ENCODE results near the gene USP54. TPM values are rescaled to one million over a fixed set of nuclear protein-coding genes. Genes with fewer than 3 reads are reported as not detected.
"Not testable (repeated sequence)": the region's sequence is repeated elsewhere in the genome, so short reads cannot be mapped to it uniquely, and the experiment has no call there.

Gene USP54
- total and polyA plus RNA-seq, 4 donors: 1.3 to 10.4 (median 6.3) TPM

GRCh38 chr10:73620974-73621373 lies 29.8 kb upstream of the USP54 start:
- not testable (repeated sequence) for H3K9me3 ChIP-seq (ENCODE audit: control insufficient read depth in 4 of 4, low read length in 3 of 4); H3K27me3 ChIP-seq (ENCODE audit: control insufficient read depth in 4 of 4, insufficient read depth in 4 of 4, low read length in 3 of 4); H3K27ac ChIP-seq (ENCODE audit: low read depth in 1 of 2, low read length in 2 of 2); H3K36me3 ChIP-seq (ENCODE audit: control insufficient read depth in 4 of 4, insufficient read depth in 3 of 4, low read depth in 1 of 4, low read length in 3 of 4); H3K9ac ChIP-seq (ENCODE audit: low read depth in 1 of 2, low read length in 2 of 2); H3K4me3 ChIP-seq (ENCODE audit: low read depth in 1 of 3, low read length in 3 of 3); DNase-seq (ENCODE audit: low spot score)
- TF ChIP-seq HNF4A (conservative IDR thresholded peaks at IDR 0.05): peak in 1 of 2 donors; percentile 43
- WGBS: 83% methylated on average over 12 of the region's 12 CpGs
- H3K4me1 ChIP-seq (ENCODE audit: control insufficient read depth in 4 of 4, insufficient read depth in 4 of 4, low read length in 3 of 4): peaks cover 0 to 10% (median 6%) of the 10 kb centered on the region in 4 donors

GRCh38 chr10:73617143-73617542 lies 26.0 kb upstream of the USP54 start:
- 99% methylated on average over 8 of the region's 8 CpGs for WGBS
- H3K27ac ChIP-seq (ENCODE audit: low read depth in 1 of 2, low read length in 2 of 2); DNase-seq (ENCODE audit: low spot score); H3K36me3 ChIP-seq (ENCODE audit: control insufficient read depth in 4 of 4, insufficient read depth in 3 of 4, low read depth in 1 of 4, low read length in 3 of 4); H3K9me3 ChIP-seq (ENCODE audit: control insufficient read depth in 4 of 4, low read length in 3 of 4); H3K9ac ChIP-seq (ENCODE audit: low read depth in 1 of 2, low read length in 2 of 2); H3K27me3 ChIP-seq (ENCODE audit: control insufficient read depth in 4 of 4, insufficient read depth in 4 of 4, low read length in 3 of 4); H3K4me1 ChIP-seq (ENCODE audit: control insufficient read depth in 4 of 4, insufficient read depth in 4 of 4, low read length in 3 of 4); H3K4me3 ChIP-seq (ENCODE audit: low read depth in 1 of 3, low read length in 3 of 3): not testable (repeated sequence)

GRCh38 chr10:73614720-73615119 lies 23.6 kb upstream of the USP54 start:
- Histone ChIP-seq H3K9ac (ENCODE audit: low read depth in 1 of 2, low read length in 2 of 2) (no peak overlapping the region), H3K27ac (ENCODE audit: low read depth in 1 of 2, low read length in 2 of 2) (no peak overlapping the region), H3K4me1 (ENCODE audit: control insufficient read depth in 4 of 4, insufficient read depth in 4 of 4, low read length in 3 of 4) (no peaks in the 10 kb centered on the region), H3K36me3 (ENCODE audit: control insufficient read depth in 4 of 4, insufficient read depth in 3 of 4, low read depth in 1 of 4, low read length in 3 of 4) (no peaks in the 10 kb centered on the region), H3K9me3 (ENCODE audit: control insufficient read depth in 4 of 4, low read length in 3 of 4) (no peaks in the 10 kb centered on the region), H3K4me3 (ENCODE audit: low read depth in 1 of 3, low read length in 3 of 3) (no peak overlapping the region), H3K27me3 (ENCODE audit: control insufficient read depth in 4 of 4, insufficient read depth in 4 of 4, low read length in 3 of 4) (no peaks in the 10 kb centered on the region)
- TF ChIP-seq MAX (IDR thresholded peaks at IDR 0.05) (no peak), ZBTB33 (IDR thresholded peaks at IDR 0.05) (no peak), RAD21 (IDR thresholded peaks at IDR 0.05) (no peak), REST (IDR thresholded peaks at IDR 0.05) (no peak), JUND (IDR thresholded peaks at IDR 0.05) (no peak), HNF4G (IDR thresholded peaks at IDR 0.05) (no peak), FOXA1 (IDR thresholded peaks at IDR 0.05) (no peak), YY1 (IDR thresholded peaks at IDR 0.05) (no peak)
- TF ChIP-seq, protein P1, sequence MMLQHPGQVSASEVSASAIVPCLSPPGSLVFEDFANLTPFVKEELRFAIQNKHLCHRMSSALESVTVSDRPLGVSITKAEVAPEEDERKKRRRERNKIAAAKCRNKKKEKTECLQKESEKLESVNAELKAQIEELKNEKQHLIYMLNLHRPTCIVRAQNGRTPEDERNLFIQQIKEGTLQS (IDR thresholded peaks at IDR 0.05): no peak
- no peak for DNase-seq (ENCODE audit: low spot score)
- 96% methylated on average over 3 of the region's 3 CpGs for WGBS

Data from liver (tissue), 9 donors.